ENCODE results near the gene DDB1.

The DDB1 gene

DNA sequence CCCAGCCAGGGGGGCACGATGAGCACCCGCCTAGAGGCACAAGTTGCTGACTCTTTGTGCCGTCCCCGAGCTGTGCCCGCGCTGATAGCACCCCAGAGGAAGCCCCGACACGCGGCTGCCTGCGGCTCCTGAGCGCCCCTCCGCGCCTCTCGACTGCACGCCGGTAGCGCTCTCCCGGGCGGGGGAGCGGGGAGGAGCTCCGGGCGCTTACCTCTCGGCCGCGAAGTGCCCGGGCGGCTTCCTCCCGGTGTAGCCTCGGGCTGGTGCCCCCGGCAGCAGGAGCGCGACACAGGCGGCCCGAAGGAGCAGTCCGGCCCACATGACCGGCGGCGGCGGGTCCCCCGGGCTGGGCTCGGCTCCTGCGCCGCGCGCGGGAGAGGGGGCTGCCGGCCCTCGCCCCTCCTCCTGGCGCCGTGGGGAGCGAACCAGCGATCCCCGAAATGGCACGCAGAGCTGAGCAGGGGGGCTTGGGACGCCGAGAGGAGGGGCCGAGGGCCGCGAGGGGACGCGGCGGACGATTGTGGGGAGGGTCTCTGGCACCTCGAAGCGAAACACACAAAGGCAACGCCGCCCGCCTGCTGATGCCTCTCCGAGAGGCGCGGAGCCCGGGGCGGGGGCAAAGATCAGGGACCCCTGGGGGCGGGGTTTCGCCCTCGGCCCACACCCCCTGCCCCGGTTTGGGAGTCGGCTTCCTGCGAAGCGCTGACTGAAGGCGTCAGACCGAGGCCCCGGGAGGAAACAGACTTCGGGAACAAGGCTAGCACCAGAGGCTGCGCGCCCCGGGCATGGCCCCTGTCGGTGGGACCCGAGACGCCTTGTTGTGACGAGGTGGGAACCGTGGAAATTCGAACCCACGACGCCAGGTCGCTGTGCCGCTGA lies 37.9 kb downstream of the DDB1 start, which contains the start of gene VWCE:
Gene VWCE (minus strand): TSS at position 600 of the 879 bp plus-strand sequence. CDS start 279 bp downstream, at position 321.
- DNase-seq = peak; percentile 76 to 80

DNA sequence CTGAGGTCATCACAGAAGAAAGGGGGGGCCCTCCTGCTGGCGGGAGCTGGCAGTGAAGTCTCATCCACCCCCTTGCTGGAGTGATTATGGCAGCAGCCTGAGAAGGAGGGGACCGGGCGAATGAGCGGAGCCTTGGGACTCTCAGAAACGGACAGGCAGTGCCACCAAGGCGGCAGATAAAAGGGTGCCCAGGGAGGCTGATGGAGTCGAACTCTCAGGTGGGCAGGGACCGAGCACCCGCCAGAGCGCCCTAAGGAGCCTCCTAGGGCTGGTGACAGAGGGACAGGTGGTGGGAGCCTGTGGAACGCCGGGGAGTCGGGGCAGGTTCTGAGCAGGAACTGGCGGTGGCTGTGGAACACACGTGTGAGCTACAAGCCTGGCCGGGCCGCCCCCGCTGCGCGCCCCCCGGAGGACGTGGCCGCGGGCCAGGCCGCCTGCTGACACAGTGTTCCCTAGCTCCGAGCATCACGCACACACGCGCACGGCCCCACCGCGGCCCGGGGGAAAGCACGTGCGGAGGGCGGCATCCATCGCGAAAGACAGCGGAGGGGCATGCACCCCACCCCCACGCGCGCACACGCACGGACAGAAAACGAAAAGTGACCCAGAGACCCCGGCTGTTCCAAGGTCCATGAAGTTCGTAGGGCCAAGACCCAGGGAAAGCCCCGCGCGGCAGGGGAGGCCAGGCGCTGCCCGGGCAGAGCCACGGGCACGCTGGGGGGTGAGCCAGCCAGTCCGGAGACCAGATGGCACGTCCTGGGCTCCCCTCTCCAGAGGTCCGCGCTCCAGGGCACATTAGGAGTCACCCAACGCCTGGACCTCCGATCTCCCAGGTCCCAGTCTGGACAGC lies 38.8 kb downstream of the DDB1 start:
- peak; percentile 53 to 67 for DNase-seq

DNA sequence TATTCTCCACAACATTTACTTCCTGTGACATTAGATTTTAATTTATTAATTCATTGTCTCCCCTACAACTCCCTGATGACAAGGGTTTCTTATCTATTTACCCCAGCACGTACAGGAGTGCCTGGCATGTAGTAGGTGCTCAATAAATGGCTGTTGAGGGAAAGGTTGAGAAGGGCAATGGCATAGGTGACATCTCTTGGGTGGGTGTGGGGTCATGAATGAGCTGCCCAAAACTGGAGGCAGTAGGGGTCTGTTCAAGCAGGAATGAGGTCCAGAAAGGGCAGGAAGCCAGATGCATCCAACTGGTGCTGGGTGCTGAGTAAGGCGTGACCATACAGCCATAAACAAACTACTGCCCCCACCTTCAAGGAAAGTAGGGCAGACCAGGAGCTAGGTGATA lies 40.5 kb downstream of the DDB1 start:
- DNase-seq = no peak

DNA sequence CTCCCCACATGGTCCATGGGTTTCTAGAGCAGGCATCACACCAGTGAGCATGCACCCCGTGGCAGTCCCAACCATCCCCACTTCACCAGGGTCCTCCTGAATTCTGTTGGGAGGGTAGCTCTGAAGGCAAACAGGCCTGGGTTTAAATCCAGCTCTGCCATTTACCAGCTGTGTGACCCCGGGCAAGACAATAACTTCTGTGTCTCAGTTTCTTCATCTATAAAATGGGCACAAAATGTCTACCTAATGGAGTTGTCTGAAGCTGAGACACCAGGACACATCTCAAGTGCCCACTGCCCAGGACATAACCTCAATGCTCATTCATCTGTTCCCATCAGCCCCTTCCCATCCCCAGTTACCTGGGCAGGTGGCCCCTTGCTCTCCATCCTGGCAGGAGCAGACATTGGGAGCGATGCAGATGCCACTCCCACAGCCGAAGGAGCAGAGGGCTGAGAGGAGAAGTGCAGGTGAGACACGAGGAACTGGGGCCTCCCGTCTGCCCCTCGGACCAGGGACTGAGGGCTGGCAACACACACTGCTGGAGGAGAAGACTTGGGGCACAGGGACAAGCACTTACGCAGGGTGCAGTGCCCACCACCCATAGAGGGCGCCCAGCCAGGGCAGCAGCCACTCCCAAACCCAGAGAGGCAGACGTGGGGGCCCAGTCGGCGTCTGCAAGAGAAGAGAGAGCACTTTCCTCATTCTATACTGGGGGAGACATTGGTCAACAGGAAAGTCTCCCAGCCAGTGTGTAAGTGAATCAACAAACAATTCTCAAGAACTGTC lies 41.8 kb downstream of the DDB1 start:
- peak in 1 of 2 donors; percentile 29 for DNase-seq

DNA sequence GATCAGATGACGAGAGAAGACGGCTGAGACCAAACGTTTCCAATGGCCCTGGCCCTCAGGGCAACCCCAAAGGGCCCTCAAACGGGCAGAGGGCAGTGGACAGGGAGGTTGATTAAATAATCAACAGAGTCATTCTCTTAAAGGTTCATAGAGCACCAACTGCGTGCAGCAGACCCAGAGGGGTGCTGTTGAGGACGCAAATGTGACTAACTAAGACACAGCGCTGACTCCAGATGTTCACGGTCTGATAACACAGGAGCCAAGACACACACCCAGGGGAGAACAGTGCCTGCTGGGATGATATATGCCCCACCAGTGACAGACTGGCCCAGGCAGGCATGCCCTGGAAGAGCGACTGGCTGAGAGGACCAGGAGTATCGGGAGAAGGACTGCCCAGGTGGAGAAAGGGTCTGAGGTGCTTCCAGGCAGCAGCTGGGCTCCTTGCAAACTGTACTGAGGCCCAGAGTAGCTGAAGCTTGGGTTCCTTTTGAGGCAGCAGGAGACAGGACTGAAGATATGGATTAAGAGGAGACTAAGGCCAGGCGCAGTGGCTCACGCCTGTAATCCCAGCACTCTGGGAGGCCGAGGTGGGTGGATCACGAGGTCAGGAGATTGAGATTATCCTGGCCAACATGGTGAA lies 45.4 kb downstream of the DDB1 start:
- no peak for DNase-seq

DNA sequence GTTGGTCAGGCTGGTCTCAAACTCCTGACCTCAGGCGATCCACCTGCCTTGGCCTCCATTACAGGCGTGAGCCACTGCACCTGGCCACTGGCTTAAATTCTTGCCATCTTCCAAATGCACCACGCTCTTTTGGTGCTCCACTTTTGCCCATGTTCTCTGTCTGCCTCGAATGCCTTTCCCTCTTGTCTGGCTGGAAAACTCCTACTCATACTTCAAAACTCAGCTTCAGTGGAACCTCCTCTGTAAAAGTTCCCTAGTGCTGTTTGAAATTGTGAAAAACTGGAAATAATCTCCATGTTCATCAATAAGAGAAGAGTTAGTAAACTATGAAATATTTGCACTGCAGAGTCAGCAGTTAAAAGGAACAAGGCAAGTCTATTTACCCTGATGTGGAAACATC lies 49.3 kb downstream of the DDB1 start:
- no peak for DNase-seq

DNA sequence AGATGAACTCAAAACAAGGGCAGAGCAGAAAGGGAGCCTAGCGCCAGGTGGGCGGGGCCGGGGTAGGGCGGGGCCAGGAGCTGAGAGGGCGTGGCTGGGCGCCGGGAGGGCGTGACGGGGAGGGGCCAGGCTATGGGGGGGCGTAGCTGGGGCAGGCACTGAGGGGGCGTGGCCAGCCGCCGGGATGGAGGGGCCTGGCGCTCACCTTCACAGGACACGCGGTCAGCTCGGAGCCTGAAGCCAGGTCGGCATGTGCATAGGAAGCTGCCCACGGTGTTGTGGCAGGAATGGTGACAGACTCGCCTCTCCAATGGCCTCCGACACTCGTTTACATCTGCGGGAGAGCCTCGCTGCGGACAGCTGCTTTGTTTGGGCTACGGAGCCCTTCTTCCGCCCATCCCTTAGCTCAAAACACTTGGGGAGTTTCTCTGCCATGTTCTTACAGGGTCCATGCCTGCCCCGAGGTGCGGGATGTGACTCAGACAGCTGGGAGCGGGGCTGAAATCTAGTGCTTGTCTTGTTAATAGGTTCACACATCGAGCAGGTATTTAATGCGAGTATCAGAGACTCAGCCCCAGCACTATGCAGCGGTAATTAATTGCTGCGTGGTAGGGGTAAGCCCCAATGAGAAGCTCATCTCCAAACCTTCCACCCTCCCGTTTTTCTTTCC lies 51.2 kb downstream of the DDB1 start:
- peak; percentile 29 to 59 for DNase-seq

DNA sequence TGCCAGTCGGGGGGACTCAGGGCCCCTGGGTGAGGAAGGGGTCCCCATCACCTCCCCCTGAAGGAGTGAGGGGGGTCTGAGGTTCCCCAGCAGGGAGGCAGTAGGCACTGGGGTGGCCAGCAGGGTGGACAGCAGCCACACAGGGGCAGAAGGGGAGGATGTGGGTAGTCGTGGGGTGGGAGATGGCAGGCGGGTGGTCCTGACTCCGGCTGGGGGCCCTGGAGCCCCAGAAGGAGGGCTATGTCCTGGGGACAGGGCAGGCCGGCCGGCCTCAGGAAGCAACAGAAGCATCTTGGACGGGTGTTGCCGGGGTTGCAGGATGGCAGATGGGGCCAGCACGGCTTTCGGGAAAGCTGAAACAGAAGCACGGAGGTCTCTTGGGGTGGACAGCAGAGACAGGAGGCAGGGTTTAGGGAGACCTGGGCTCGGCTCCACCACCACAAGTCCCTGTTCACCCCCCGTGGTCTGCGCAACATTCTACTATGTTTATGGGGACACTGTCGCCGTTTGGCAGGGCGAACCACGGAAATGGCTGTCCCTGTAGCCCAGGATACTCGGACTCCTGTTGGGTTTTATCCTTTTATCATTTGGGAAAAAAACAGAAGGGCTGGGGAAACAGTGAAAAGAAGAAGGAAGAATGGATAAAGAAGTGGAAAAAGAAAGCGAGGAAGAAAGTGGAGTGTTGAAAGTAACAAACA lies 51.9 kb downstream of the DDB1 start:
- no peak for DNase-seq

DNA sequence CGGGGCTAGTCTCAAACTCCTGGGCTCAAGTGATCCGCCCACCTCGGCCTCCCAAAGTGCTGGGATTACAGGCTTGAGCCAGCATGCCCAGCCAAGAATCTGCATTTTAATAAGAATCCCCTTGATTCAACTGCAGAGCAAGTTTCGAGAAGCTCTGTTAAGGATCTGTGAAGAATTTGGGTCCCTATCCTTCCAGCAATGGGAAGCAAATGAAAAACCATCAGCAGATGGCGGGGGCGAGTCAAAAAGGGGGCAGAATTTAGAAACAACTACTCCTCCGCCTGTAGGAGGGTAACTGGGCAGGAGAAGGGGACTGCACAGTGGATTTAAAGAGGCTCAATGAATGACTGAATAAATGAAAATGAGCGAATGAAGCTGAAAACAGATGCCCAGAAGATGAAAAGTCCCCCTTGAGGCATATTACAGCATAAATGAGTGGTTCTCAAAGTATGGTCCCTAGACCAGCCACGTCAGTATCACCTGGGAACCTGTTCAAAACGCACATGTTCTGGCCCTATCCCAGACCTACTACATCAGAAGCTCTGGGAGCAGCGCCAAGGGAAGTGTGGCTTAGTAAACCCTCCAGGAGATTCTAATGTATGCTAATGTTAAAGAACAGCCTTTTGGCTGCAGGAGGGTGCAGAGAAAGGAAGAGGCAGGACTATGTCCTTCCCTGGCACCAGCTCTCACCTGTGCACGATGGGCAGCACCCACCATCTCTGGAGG lies 52.8 kb downstream of the DDB1 start:
- no peak for DNase-seq

DNA sequence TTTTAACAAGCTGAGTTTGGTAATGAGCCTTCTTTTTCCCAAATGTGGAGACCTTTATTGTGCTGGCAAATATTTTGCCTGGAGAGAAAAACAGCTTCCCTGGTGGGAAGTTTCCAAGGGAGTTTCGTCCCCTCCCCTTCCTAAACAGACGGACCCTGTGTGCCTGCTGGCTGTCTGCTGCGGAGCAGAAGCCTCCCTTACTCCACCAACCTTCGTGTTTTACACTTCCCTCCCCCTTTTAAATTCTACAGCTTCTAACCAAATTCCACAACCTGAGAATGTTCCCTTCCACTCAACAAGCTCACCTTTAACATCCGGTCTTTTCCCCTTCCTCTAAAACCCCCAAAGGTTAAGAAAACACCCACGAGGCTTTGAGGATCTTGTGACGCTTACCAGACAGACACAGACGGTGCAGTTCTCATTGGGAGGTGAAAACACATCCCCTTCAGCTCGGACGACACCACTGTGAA lies 54.9 kb downstream of the DDB1 start:
- no peak for DNase-seq

DNA sequence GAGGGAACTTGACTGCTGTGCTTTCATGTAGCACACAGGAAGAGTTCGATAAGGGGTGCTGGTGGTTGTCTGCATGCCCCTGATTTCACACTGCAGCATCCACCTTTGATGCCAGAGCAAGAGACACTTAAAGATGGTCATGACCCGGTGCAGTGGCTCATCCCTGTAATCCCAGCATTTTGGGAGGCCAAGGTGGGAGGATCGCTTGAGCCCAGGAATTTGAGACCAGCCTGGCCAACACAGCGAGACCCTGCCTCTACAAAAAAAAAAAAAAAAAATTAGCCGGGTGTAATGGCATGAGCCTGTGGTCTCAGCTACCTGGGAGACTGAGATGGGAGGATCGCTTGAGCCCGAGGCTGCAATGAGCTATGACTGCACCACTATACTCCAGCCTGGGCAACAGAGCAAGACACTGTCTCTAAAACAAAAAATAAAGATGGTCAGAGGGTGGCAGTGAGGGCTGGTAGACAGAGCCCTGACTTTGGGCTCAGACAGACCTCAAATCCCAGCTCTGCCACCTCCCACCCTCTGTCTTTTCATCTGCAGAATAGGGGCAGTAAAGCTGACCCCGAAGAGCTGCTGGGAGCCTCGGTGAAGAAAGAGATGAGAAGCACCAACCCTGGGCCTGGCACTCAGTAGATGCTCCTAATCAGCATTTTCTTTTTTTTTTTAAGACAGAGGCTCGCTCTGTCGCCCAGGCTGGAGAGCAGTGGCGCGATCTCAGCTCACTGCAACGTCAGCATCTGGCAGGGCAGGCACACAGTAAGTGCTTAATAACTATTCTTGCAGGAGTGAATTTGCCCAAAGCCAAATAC lies 55.5 kb downstream of the DDB1 start:
- DNase-seq = no peak

DNA sequence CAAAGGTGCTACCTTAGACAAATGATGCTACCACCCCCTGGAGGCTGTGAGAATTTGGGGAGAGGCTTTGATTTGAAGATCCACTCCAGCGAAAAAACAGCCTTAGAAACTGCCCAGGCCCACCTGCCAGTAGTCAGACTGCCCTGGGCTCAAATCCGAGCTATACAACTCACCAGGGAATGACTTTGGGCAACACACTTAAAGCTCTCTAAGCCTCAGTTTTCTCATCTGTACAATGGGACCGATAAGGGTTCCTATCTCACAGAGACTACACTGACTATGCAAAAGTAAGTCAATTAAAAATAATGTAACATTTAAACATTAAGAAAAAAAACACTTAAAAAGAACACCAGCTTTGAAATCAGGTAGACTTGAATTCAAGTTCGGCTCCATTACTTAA lies 57.7 kb downstream of the DDB1 start:
- no peak for DNase-seq

DNA sequence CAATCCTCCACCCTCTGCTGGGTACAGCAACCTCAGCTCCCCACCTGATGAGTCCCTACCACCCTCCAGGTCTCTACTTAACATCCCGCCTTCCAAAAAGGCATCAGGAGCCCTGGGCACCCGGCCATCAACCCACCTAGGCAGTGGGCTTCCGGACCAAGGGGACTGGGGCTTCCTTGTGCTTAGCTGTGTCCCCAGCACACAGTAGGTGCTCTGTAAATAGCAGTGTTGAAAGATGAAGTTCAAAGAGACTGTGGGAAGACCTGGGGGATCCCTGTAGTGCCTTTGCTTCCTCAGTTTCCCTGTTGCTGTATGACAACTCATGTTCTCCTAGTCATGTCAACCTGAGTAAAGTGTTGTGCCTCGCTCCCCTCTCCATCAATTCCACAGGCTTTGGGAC lies 58.8 kb downstream of the DDB1 start:
- DNase-seq = no peak

DNA sequence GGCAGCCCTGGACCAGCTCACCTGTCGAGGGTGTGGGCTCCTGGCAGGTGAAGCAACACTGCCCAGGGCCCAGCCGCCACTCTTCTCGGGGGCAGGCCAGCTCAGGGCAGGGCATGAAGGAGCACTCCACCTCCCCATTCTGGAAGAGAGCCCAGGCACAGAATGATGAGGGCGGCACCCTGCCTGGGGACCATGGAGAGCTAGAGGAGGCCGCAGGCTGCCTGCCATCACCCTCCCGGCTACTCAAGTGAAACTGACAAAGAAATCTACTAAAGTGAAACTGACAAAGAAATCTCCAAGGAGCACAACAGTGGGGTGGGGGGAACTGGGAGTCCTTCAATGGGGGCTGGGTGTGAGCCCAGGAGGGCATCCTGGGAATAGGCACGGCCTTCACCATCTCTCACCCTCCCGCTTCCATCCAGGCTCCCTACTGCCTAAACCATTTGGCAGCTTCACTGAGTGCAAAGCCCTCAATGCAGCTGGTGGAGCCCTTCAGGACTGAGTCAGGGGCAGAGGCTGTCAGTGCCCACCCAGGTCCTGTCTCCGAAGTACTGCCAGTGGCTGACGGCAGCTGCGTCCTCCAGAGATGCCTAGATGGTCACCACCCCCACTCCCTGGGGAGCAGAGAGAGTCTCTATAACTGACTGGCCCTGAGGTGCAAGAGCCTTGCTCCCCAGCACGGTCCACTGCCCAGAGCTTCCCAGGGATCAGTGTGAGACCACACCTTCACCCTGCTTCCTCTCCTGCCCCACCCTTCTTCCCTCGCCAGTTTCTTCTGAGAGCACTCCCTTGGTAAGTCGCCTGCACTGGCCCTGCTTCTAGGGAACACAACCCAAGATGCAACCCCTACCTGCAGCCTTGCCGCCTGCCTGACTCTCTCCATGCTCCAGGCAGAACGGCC lies 59.5 kb downstream of the DDB1 start:
- DNase-seq = no peak

DNA sequence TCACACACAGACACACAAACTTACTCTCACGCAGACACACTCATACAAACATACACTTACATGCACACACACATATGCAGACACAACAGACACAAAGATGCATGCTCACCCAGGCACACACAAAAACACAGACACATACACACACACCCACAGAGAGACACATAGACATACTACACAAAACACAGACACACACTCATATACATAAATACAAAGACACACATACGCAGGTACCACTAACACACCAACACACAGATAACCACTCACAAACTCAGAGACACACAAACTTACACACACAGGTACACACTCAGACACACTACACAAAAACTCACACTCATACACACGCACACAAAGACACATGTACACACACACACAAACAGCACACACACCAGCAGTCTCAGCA lies 60.2 kb downstream of the DDB1 start:
- DNase-seq = no peak

DNA sequence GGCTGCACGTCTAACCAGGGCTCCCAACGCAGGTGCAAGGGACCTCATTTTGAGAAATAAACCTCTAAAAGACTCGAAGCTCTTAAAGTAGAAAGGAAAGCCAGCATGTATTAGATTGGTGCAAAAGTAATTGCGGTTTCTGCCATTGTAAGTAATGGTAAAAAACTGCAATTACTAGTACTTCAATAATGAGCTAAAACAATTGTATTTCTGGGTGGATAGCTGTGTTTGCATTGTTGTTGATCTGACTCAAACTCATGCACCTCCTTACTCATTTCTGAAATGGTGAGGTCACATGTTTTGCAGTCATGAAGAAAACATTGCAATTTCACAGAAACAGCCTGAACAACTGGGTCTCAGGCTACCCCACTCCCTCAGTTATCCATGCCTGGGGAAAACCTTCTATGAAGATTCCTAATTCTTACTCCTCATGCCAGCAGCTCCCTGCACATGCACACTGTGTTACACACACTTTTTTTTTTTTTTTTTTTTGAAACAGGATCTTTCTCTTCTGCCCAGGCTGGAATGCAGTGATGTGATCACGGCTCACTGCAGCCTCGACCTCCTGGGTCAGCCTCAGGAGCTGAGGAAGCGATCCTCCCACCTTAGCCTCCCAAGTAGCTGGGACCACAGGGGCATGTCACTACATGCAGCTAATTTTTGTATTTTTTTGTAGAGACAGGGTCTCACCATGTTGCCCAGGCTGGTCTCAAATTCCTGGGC lies 62.4 kb downstream of the DDB1 start:
- DNase-seq = no peak

DNA sequence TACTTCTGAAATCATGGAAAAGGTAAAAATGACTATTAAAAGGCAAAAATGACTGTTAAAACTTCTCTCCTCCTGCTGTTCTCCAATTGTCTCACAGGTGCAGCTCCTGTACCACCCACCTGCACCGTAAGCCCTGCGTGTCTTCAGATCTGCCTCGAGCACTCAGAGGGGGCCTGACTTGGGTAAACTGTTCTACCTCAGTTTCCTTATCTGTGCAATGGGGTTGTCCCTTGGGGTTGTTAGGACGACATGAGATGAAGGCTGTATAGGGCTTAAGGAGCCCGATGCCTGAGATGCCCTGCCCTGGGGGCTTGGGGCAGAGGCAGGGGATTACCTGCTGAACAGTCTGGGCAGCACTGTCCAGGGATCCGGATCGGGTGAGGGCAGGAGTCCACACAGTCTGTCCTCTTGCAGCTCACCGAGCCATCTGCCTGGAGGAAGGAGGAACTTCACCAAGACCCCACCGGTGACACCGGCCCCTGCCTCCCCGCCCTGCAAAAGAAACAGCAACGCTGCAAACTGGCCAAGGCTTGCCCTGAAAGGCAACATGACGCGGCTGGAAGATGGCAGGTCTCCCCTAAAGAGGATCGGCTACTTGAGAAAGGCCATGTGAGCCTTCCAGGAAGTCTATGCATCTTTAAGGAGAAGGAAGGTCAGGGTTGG lies 64.2 kb downstream of the DDB1 start:
- DNase-seq = no peak

Measured in stimulated activated CD4-positive, alpha-beta T cell treated with anti-CD3 and anti-CD28 coated beads, Interleukin-2, amount 100 ng/mL, for 24 hours (primary cell).